AG04450 (cell line): ENCODE data around the gene MEGF11. TPM values are rescaled to one million over a fixed set of nuclear protein-coding genes. Genes with fewer than 3 reads are reported as not detected.

Experiments
- CTCF ChIA-PET: fragments of 300-600, 350-600 bp; formaldehyde crosslinking; extraction: SDS; loops from one replicate; lab custom pipeline; 2022; ENCODE audit warnings: antibody characterized with exemption, inconsistent platforms; lab: Charles Lee
- POLR2A ChIA-PET: fragments of 350-600 bp; formaldehyde crosslinking; extraction: SDS; loops from one replicate; lab custom pipeline; 2021; ENCODE audit warnings: antibody characterized with exemption, inconsistent platforms; lab: Yijun Ruan, JAX
- DNase-seq: peaks from one replicate; pipeline ENCODE4 v3.0.0-alpha.2; 2011; ENCODE audit warnings: low read depth, low spot score
- H3K27ac ChIP-seq: one replicate; pipeline ENCODE4 v1.5.1; 2012; ENCODE audit warnings: low read depth, low read length, control low read depth
- H3K27me3 ChIP-seq: one replicate; pipeline ENCODE4 v1.6.0; 2012; ENCODE audit warnings: low read length; ENCODE audit not compliant: control insufficient read depth, insufficient read depth
- H3K4me3 ChIP-seq: 2 replicates; pipeline ENCODE4 v1.5.1; 2011; ENCODE audit warnings: mild to moderate bottlenecking, low read depth, low read length, control low read depth
- H3K9me3 ChIP-seq: 2 replicates; pipeline ENCODE4 v1.5.1; 2012; ENCODE audit warnings: low read length; ENCODE audit not compliant: control insufficient read depth, insufficient read depth
- polyA plus RNA-seq: library from polyadenylated mRNA; depleted of rRNA; stranded (reverse); fragments of >200 nt; gene quantifications from 2 replicates; pipeline ENCODE4 v1.2.3, GENCODE V29; 2011
- TF ChIP-seq, protein P1 (sequence below): IDR thresholded peaks from 2 replicates; pipeline ENCODE4 v1.5.1; 2011; ENCODE audit warnings: low read depth, low read length, control low read depth, inconsistent platforms

Gene MEGF11
- polyA plus RNA-seq, 1 experiment = not detected

DNA sequence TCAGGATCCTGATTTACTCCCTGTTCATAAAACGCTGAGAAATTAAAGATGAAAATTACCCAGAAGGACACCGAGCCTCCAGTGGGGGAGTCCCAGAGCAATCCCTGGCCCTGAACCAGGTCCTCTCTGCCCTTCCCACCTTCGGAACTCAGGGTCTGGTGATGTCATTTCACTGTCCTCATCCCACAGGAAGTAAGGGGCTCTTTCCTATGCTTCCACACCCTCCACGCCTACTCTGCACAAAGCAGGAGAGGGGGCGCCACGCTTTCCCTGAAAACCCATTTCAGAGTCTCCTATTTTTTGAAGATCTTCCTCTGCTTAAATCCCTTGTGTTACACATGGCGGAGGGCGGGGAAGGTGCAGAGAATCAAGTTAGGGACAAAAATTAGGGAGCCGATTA, 18.8 kb downstream of the MEGF11 start:
- POLR2A ChIA-PET = no interaction called here
- DNase-seq = no peak
- Histone ChIP-seq H3K27me3 (peaks cover 20% of the 10 kb centered on the region), H3K9me3 (no peaks in the 10 kb centered on the region), H3K27ac (no peak overlapping the region), H3K4me3 (no peak overlapping the region)
- CTCF ChIA-PET = no interaction called here
- TF ChIP-seq, protein P1, sequence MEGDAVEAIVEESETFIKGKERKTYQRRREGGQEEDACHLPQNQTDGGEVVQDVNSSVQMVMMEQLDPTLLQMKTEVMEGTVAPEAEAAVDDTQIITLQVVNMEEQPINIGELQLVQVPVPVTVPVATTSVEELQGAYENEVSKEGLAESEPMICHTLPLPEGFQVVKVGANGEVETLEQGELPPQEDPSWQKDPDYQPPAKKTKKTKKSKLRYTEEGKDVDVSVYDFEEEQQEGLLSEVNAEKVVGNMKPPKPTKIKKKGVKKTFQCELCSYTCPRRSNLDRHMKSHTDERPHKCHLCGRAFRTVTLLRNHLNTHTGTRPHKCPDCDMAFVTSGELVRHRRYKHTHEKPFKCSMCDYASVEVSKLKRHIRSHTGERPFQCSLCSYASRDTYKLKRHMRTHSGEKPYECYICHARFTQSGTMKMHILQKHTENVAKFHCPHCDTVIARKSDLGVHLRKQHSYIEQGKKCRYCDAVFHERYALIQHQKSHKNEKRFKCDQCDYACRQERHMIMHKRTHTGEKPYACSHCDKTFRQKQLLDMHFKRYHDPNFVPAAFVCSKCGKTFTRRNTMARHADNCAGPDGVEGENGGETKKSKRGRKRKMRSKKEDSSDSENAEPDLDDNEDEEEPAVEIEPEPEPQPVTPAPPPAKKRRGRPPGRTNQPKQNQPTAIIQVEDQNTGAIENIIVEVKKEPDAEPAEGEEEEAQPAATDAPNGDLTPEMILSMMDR = no peak

DNA sequence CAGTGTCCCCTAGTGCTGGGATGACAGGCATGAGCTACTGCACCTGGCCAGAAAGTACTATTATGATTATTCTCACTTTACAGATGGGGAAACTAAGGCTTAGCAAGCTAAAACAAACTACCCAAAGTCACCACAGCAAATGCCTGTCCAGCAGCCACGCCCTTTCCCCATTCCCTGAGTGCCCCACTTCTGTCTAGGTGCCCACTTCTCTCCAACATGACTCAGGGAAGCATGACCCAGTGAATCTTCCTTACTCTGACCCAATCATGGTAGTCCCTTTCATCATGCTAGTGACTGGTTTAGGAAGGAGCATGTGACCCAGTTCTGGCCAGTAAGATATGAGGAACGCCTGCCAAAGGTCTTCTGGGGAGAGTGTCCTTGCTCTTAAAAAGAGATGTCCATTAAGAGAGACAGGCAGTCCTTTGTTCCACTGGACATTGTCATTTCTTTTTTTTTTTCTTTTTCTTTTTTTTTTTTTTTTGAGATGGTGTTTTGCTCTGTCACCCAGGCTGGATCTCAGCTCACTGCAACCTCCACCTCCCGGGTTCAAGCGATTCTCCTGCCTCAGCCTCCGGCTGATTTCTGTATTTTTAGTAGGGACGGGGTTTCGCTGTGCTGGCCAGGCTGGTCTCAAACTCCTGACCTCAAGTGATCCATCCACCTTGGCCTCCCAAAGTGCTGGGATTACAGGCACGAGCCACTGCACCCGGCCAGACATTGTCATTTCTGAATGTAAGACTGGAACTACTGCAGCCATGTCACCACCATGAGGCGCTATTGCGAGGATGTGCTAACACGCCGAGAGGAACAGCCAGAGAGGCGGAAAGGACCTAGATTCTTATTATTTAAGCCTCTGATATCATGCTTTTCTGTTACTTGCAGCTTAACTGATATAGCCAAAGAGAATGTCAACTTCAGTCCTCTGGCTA, 19.8 kb downstream of the MEGF11 start:
- no peak overlapping the region for H3K27ac ChIP-seq
- TF ChIP-seq, protein P1 = no peak
- POLR2A ChIA-PET = no interaction called here
- H3K9me3 ChIP-seq = no peaks in the 10 kb centered on the region; the same call in 1 of the 2 replicates
- peaks cover 17% of the 10 kb centered on the region for H3K27me3 ChIP-seq
- no peak for DNase-seq
- CTCF ChIA-PET = no interaction called here
- no peak overlapping the region for H3K4me3 ChIP-seq

DNA sequence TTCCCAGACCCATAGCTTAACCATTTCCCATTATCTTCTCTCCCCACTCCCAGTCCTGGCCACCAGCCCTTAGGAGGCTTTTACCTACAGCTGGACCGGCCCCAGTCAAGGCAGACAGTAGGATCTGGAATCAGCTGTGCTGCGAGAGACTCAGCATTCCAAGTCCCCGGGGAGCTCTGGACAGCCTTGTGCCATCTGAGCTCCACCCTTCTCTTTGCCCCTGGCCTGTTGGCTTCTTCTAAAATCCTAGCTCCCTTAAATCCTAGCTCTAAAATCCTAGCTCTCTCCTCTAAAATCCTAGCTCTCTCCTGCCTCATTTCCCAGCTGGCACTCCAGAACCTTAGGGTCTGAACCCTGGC, 21.3 kb downstream of the MEGF11 start:
- no peak overlapping the region for H3K4me3 ChIP-seq
- ChIA-PET POLR2A (no interaction called here), CTCF (interaction anchor here (0.5 kb wide), 1 partner anchor 55 kb away, joined by 3 read pairs; no protein-coding TSS in a partner anchor)
- H3K27me3 ChIP-seq = peaks cover 15% of the 10 kb centered on the region
- DNase-seq = no peak
- no peaks in the 10 kb centered on the region; the same call in 1 of the 2 replicates for H3K9me3 ChIP-seq
- TF ChIP-seq, protein P1 = no peak
- H3K27ac ChIP-seq = no peak overlapping the region

DNA sequence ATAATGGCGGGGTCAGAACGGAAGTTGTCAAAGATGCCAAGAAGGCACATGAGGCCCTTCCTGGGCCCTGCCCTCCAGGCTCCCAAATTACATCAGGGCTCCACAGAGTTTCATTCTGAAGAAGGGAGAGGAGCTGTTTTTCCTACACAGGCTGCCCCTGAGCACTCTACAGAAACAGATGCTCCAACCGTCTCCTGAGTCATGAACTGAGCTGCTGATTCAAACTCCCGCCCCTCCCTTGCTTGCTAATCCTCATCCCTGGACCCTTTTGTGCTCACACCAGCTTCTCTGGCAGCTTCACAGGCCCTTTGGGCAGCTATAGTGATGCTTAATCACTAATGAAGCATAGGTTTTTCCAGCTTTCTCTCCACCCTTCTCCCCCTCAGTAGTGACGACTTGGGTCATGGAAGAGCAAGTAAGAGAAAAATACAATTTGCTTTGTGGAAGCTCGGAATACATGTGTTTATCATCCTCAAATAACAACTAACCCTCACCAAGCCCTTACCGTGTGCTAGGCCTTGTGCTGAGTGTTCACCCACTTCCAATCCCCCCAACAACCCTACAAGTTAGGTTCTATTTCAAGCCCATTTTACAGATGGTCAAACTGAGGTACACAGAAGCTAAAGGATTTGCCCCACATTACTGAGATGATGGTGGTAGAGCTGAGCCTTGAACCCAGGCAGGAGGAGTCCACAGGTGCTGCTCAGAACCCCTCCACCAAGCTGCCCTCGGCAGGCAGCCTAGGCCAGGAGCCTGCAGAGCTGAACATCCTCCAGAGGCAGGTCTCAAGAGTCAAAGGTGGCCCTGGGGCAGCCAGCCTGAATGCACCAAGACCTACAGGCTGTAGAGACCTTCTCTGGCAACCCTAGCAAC, 21.9 kb downstream of the MEGF11 start:
- no peak for DNase-seq
- ChIA-PET POLR2A (no interaction called here), CTCF (no interaction called here)
- no peaks in the 10 kb centered on the region; the same call in 1 of the 2 replicates for H3K9me3 ChIP-seq
- peaks cover 15% of the 10 kb centered on the region for H3K27me3 ChIP-seq
- TF ChIP-seq, protein P1 = no peak
- H3K4me3 ChIP-seq = no peak overlapping the region
- H3K27ac ChIP-seq = no peak overlapping the region
